HL-60/S4 treated with phorbol 12-myristate 13-acetate at 8.2 ng/mL for 4 days and 3 days (cell line): ENCODE data around the gene OR56A1.

Experiments
- in situ Hi-C: fragments of 300-500 bp; cut with MboI; formaldehyde crosslinking; loops from 2 replicates; pipeline ENCODE4 v1.15.0; 2022; ENCODE audit warnings: low sequenced_read_pairs

Gene OR56A1

GRCh38 chr11:5992150-5992549, 38.4 kb downstream of the OR56A1 start:
- in situ Hi-C loops = no loop called here

GRCh38 chr11:5989203-5989602, 41.4 kb downstream of the OR56A1 start:
- in situ Hi-C loops = no loop called here

GRCh38 chr11:5986885-5987284, 43.7 kb downstream of the OR56A1 start, which contains the start of gene OR52L1:
Gene OR52L1, minus strand, starts transcription at chr11:5986985. Its CDS starts 55 bp downstream, at chr11:5986930.
- in situ Hi-C loops = no loop called here

- in situ Hi-C loops = no loop called here
These were observed 47.1 kb downstream of the OR56A1 start for GRCh38 chr11:5983443-5983842.

GRCh38 chr11:5973530-5973929, 57.0 kb downstream of the OR56A1 start:
- in situ Hi-C loops = no loop called here
